K562 (cell line): Measurements from ENCODE around the gene BTG2. TPM values are rescaled to one million over a fixed set of nuclear protein-coding genes. Genes with fewer than 3 reads are reported as not detected.

ENCODE experiments used
- ATF1 ChIP-seq, 2 experiments: fragments of 450-650 bp in 1 of 2; IDR thresholded peaks; 2 replicates each; pipeline ENCODE4 v1.6.1; 2016; ENCODE audit warnings: missing compliant biosample characterization in 1 of 2, missing genetic modification characterization in 1 of 2
- HDAC6 ChIP-seq: IDR thresholded peaks from 2 replicates; pipeline ENCODE4 v1.6.1; 2012; ENCODE audit warnings: low read depth, mild to moderate bottlenecking, control low read depth, inconsistent platforms, low read length, moderate library complexity
- LCOR ChIP-seq: sonication (generic); formaldehyde crosslinking; IDR thresholded peaks from 2 replicates; pipeline ENCODE4 v1.8.0; 2022; ENCODE audit warnings: mild to moderate bottlenecking, missing genetic modification reagents
- NUFIP1 ChIP-seq: fragments of 450-650 bp; IDR thresholded peaks from 2 replicates; pipeline ENCODE4 v1.6.1; 2018; ENCODE audit not compliant: partially characterized antibody
- PCBP1 ChIP-seq: fragments of 200-400 bp; formaldehyde crosslinking; IDR thresholded peaks from 2 replicates; pipeline ENCODE4 v1.6.1; 2018; ENCODE audit warnings: mild to moderate bottlenecking, low read depth, low read length; ENCODE audit not compliant: poor library complexity, severe bottlenecking
- PHF21A ChIP-seq: fragments of 450-650 bp; IDR thresholded peaks from 2 replicates; pipeline ENCODE4 v1.6.1; 2017; ENCODE audit warnings: low read depth, borderline replicate concordance
- RCOR1 ChIP-seq, 2 experiments: IDR thresholded peaks; 2 replicates each; pipeline ENCODE4 v1.6.1; 2012; ENCODE audit warnings: low read depth in 2 of 2, low read length in 2 of 2, borderline replicate concordance in 1 of 2, improper control_type of control experiment in 1 of 2
- REST ChIP-seq, 2 experiments: fragments of 450-650 bp; formaldehyde crosslinking in 1 of 2; IDR thresholded peaks; 2 replicates each; pipeline versions ENCODE4 v1.4.0 to v1.6.1; 2014 to 2020; ENCODE audit warnings: mild to moderate bottlenecking in 2 of 2, borderline replicate concordance in 1 of 2, low read depth in 1 of 2
- SNAPC5 ChIP-seq: fragments of 250-450 bp; sonication (Bioruptor Pico); IDR thresholded peaks from 2 replicates; pipeline ENCODE4 v1.8.0; 2021; ENCODE audit warnings: moderate library complexity, mild to moderate bottlenecking, inconsistent platforms
- SRSF1 ChIP-seq: fragments of 200-400 bp; formaldehyde crosslinking; IDR thresholded peaks from 2 replicates; pipeline ENCODE4 v1.6.1; 2017; ENCODE audit warnings: mild to moderate bottlenecking, low read depth, low read length, moderate library complexity
- TCF3 ChIP-seq: sonication (generic); formaldehyde crosslinking; IDR thresholded peaks from 2 replicates; pipeline ENCODE4 v1.4.0; 2020; ENCODE audit warnings: mild to moderate bottlenecking, missing genetic modification reagents
- TCFL5 ChIP-seq: fragments of 250-450 bp; sonication (Bioruptor Pico); conservative IDR thresholded peaks from 2 replicates; pipeline ENCODE4 v1.6.1; 2021; ENCODE audit warnings: mild to moderate bottlenecking, moderate library complexity, matching md5 sums
- ZEB2 ChIP-seq: fragments of 450-650 bp; IDR thresholded peaks from 2 replicates; pipeline ENCODE4 v1.6.1; 2016
- ZNF316 ChIP-seq: fragments of 450-650 bp; IDR thresholded peaks from 2 replicates; pipeline ENCODE4 v1.6.1; 2016
- ZNF41 ChIP-seq: fragments of 250-450 bp; sonication (Bioruptor Pico); conservative IDR thresholded peaks from 2 replicates; pipeline ENCODE4 v1.4.0; 2020; ENCODE audit warnings: mild to moderate bottlenecking
- ZNF696 ChIP-seq: fragments of 250-450 bp; sonication (Bioruptor Pico); conservative IDR thresholded peaks from 2 replicates; pipeline ENCODE4 v1.4.0; 2020; ENCODE audit warnings: mild to moderate bottlenecking, moderate library complexity
- polyA plus RNA-seq, 8 experiments: library from polyadenylated mRNA; depleted of rRNA in 4 of 8; stranded (reverse) in 5 of 8; unstranded in 3 of 8; fragments of >200 nt; fragmentation: Nextera tagmentation in 2 of 8; fragmentation: Illumina TruSeq in 1 of 8; extraction: Ambion mirVana in 2 of 8; extraction: Trizol in 1 of 8; gene quantifications; 2 replicates each; pipeline versions ENCODE4 v1.2.1 to v1.2.3, GENCODE V29; 2011 to 2014; ENCODE audit warnings: inconsistent platforms in 1 of 8, missing spikeins in 1 of 8
- total RNA-seq, 7 experiments: library from RNA; depleted of rRNA in 6 of 7; stranded (reverse); fragments of >200 nt in 6 of 7; fragmentation: Illumina TruSeq in 2 of 7; extraction: Trizol in 2 of 7; gene quantifications; 2 replicates each; pipeline versions ENCODE4 v1.2.1 to v1.2.3, GENCODE V29; 2011 to 2021; ENCODE audit warnings: low replicate concordance in 1 of 7

Gene BTG2
- total and polyA plus RNA-seq, 9 of the 15 experiments (the other 6 are each of a cell fraction or from before 2014, with no cell fraction given), result 2.3 to 41.9 (median 8.7) TPM

GRCh38 chr1:203328714-203329122 is 23.4 kb downstream of the BTG2 start (continued):
- TF ChIP-seq ATF1 (CRISPR knock-in tag; IDR thresholded peaks at IDR 0.05) (no peak), ATF1 (tag; IDR thresholded peaks at IDR 0.05) (no peak), SRSF1 (no peak), LCOR (CRISPR knock-in tag) (peak; percentile 54; the same call in 1 of the 2 replicates), RCOR1 (IDR thresholded peaks at IDR 0.05; ENCODE audit: borderline replicate concordance in 1 of 2, low read depth in 2 of 2, low read length in 2 of 2) (0 out of 4 replicates have a peak, but pooled peaks of 1 of the 2 experiments have one; percentile 10), ZEB2 (0 out of 2 replicates have a peak, but pooled peaks have one; percentile 20), PHF21A (no peak), ZNF316 (peak; percentile 27; the same call in 1 of the 2 replicates), TCFL5 (CRISPR knock-in tag) (no peak), PCBP1 (no peak), REST (IDR thresholded peaks at IDR 0.05; ENCODE audit: borderline replicate concordance) (peak; percentile 64; the same call in 1 of the 2 replicates), REST (CRISPR knock-in tag; IDR thresholded peaks at IDR 0.05; ENCODE audit: low read depth) (no peak), NUFIP1 (no peak), HDAC6 (no peak), ZNF696 (CRISPR knock-in tag) (no peak), ZNF41 (CRISPR knock-in tag) (no peak), TCF3 (CRISPR knock-in tag) (peak; percentile 20; the same call in 1 of the 2 replicates), SNAPC5 (CRISPR knock-in tag) (no peak)
